Muscle layer of duodenum (tissue), 2 donors: Measurements from ENCODE around the gene AAGAB.

Experiments
- H3K27ac ChIP-seq: one replicate; pipeline ENCODE4 v1.7.0; 2013; ENCODE audit warnings: mild to moderate bottlenecking, low read length
- H3K27me3 ChIP-seq: one replicate; pipeline ENCODE4 v1.7.0; 2013; ENCODE audit warnings: low read depth, mild to moderate bottlenecking, control low read depth, low read length
- H3K36me3 ChIP-seq, 2 donors: one replicate each; pipeline ENCODE4 v1.7.0; 2013; ENCODE audit warnings: low read length in 2 of 2, control low read depth in 1 of 2, mild to moderate bottlenecking in 1 of 2; ENCODE audit not compliant: insufficient read depth in 2 of 2, control insufficient read depth in 1 of 2
- H3K4me1 ChIP-seq, 2 donors: one replicate each; pipeline ENCODE4 v1.7.0; 2013; ENCODE audit warnings: low read length in 2 of 2, mild to moderate bottlenecking in 2 of 2, control low read depth in 1 of 2, moderate library complexity in 1 of 2; ENCODE audit not compliant: insufficient read depth in 2 of 2, control insufficient read depth in 1 of 2
- H3K4me3 ChIP-seq, 2 donors: one replicate each; pipeline ENCODE4 v1.7.0; 2013; ENCODE audit warnings: low read length in 2 of 2, low read depth in 1 of 2, mild to moderate bottlenecking in 1 of 2
- H3K9me3 ChIP-seq, 2 donors: one replicate each; pipeline ENCODE4 v1.7.0; 2013; ENCODE audit warnings: low read length in 2 of 2, control low read depth in 1 of 2, mild to moderate bottlenecking in 1 of 2; ENCODE audit not compliant: control insufficient read depth in 1 of 2
- donor health status: healthy.

AAGAB gene

GRCh38 chr15:67166280-67167009 is 88.0 kb downstream of the AAGAB start:
- Histone ChIP-seq H3K9me3 (no peaks in the 10 kb centered on the region), H3K36me3 (peaks cover 24 to 29% of the 10 kb centered on the region in 2 donors), H3K27me3 (no peaks in the 10 kb centered on the region), H3K4me3 (no peak overlapping the region), H3K27ac (no peak overlapping the region), H3K4me1 (peaks cover 4 to 24% of the 10 kb centered on the region in 2 donors)

DNA sequence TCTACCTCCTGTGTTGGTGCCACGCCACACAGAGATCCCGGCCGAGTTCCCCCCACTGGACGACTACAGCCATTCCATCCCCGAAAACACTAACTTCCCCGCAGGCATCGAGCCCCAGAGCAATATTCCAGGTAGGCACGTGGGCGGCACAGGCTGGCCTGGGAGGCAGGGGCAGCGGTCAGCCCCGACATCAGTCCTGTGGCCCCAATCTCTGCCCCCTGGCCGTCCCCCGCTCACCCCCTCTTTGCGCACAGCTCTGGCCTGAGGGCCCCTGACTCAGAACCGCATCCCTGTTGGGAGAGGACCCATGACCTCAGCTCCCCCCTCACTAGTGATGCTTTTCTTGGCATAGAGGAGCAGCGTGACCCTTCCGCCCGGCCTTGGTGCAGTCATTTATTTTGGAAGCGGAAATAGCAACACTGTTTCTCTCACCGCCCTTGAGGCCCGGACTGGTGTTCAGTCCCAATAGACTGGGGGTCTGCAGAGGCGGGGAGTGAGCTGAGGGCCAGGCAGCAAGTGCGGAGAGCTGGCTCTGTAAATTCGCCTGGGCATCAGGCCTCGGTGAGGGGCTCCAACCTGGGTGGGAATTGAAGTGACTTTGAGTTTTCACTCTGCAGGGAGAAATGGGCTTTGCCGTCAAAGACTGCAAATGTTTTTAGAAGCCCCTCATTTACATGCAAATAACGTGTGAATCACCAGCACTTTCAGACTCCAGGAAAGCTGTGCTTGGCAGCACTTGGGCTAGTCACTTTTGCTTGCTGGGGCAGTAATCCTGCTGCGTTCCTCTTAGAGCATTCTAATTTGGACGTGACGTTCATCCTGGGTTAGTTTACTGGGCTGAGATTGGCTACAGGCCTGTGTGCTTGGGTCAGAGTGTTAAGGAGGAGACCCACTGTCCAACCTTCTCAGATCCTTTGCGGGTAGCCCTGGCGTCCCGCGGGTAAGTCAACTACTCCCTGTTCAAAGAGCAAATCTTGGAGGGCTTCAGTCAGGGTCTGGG is 88.9 kb downstream of the AAGAB start:
- Histone ChIP-seq H3K9me3 (no peaks in the 10 kb centered on the region), H3K27me3 (no peaks in the 10 kb centered on the region), H3K27ac (no peak overlapping the region), H3K4me3 (no peak overlapping the region), H3K4me1 (peaks cover 4 to 24% of the 10 kb centered on the region in 2 donors), H3K36me3 (peaks cover 15 to 25% of the 10 kb centered on the region in 2 donors)

- Histone ChIP-seq H3K27ac (no peak overlapping the region), H3K9me3 (no peaks in the 10 kb centered on the region), H3K27me3 (no peaks in the 10 kb centered on the region), H3K36me3 (peaks cover 8 to 25% of the 10 kb centered on the region in 2 donors), H3K4me3 (no peak overlapping the region), H3K4me1 (peaks cover 4 to 24% of the 10 kb centered on the region in 2 donors)
These were observed 89.6 kb downstream of the AAGAB start for GRCh38 chr15:67164811-67165253.

GRCh38 chr15:67164401-67164791 is 90.1 kb downstream of the AAGAB start:
- peaks cover 4 to 24% of the 10 kb centered on the region in 2 donors for H3K4me1 ChIP-seq
- no peaks in the 10 kb centered on the region for H3K9me3 ChIP-seq
- peaks cover 7 to 25% of the 10 kb centered on the region in 2 donors for H3K36me3 ChIP-seq
- no peak overlapping the region for H3K27ac ChIP-seq
- no peak overlapping the region for H3K4me3 ChIP-seq
- H3K27me3 ChIP-seq = no peaks in the 10 kb centered on the region

DNA sequence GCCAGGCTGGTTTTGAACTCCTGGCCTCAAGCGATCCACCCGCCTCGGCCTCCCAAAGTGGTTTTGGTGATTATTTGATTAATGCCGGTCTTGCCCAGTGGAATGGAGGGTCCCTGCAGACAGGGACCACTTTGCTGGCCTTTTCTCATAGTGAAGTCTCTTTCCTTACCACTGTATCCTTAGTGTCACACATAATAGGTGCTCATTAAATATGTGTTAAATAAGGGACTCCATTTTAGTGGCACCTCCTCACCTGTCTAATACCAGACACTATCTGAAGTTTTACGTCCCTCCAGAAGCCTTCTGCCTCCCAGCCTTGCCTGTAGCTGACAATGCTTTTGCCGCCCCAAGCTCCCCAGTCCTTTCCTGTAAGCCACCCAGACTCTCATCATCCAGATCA is 91.3 kb downstream of the AAGAB start:
- Histone ChIP-seq H3K27ac (no peak overlapping the region), H3K4me1 (peaks cover 4 to 24% of the 10 kb centered on the region in 2 donors), H3K36me3 (peaks cover 7 to 25% of the 10 kb centered on the region in 2 donors), H3K4me3 (no peak overlapping the region), H3K27me3 (no peaks in the 10 kb centered on the region), H3K9me3 (no peaks in the 10 kb centered on the region)

- peaks cover 4 to 21% of the 10 kb centered on the region in 2 donors for H3K36me3 ChIP-seq
- no peaks in the 10 kb centered on the region for H3K9me3 ChIP-seq
- H3K4me1 ChIP-seq = peaks cover 0 to 14% of the 10 kb centered on the region in 2 donors
- H3K27ac ChIP-seq = no peak overlapping the region
- H3K27me3 ChIP-seq = no peaks in the 10 kb centered on the region
- no peak overlapping the region for H3K4me3 ChIP-seq
These were observed 92.6 kb downstream of the AAGAB start for GRCh38 chr15:67161881-67162280.

DNA sequence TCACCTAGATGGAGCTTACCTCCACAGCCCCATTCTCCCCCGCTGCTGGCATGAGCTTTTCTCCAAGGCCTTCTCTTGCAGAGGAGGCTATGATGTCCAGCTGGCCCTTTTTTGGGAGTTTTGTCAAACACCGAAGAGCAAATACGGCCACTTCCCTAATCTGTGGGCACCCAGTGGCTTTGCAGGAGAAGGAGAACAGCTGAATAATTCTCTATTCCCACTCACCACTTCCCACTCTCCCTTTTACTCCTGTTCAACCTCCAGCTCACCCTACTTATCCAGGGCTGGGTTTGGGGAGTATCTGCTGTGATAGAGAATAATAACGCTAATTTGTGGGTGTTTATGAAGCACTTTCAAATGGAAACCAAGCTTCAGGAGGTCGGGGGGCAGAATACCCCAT is 93.0 kb downstream of the AAGAB start:
- peaks cover 0 to 13% of the 10 kb centered on the region in 2 donors for H3K4me1 ChIP-seq
- H3K27me3 ChIP-seq = no peaks in the 10 kb centered on the region
- peaks cover 0 to 16% of the 10 kb centered on the region in 2 donors for H3K36me3 ChIP-seq
- no peak overlapping the region for H3K27ac ChIP-seq
- no peak overlapping the region for H3K4me3 ChIP-seq
- H3K9me3 ChIP-seq = no peaks in the 10 kb centered on the region

DNA sequence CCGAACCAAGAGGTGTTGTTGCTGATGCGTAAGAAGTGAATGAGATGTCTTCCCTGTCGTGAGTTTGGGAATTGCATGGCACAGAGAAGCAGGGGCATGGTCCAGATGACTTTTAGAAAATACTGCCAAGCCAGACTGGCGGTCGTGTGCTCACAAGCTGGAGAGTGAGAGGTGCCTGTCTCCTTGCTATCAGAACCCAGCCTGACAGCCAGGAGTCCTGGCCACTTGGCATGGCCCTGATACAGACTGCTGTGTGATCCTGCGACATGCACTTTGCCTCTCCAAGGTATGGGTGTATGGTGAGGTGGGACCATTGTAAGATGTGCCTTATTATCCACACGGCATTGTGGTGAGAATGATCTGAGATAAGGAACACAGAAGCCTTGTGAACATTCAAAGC is 96.1 kb downstream of the AAGAB start:
- H3K36me3 ChIP-seq = no peaks in the 10 kb centered on the region
- H3K27ac ChIP-seq = peak overlapping the region; percentile 10
- no peaks in the 10 kb centered on the region for H3K4me1 ChIP-seq

DNA sequence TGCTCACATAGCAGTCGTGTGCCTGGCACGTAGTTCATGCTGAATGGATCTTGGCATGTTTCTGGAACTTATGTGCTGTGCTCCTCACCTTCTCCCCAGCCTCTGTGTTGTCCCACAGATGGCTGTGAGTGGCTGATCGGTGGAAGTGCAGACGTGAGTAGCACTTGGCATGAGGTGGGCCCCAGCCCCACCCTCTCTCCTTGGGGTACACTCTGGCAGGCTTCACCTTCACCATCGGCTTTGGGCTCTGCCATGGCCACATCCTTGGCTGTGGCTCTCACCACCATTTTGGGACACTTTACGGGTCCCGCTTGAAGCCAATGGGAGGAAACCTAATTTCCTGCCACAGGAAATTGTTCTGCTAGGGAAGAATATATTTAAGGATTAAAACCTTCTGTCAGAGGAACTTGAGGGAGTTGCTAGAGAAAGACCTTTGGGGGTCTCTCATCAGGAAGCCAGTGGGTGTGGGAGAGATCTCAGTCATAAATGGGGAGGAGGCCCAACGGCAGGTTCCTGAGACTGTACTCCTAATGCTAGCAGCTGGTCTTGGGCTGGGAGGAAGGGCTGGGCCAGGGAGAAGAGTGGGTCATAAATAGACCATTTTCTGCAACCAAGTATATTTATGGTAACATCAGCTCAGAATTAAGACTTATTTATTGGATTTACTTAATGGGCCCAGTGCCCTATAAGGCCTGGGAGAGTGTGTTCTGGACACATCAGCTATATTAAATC is 96.8 kb downstream of the AAGAB start:
- Histone ChIP-seq H3K4me1 (no peaks in the 10 kb centered on the region), H3K4me3 (no peak overlapping the region), H3K27me3 (no peaks in the 10 kb centered on the region), H3K36me3 (peaks cover 0 to 2% of the 10 kb centered on the region in 2 donors), H3K9me3 (no peaks in the 10 kb centered on the region), H3K27ac (peak overlapping the region; percentile 10)

More for the DNA sequence above, 96.1 kb downstream of the AAGAB start:
- Histone ChIP-seq H3K27me3 (no peaks in the 10 kb centered on the region), H3K4me3 (no peak overlapping the region), H3K9me3 (no peaks in the 10 kb centered on the region)

- no peak overlapping the region for H3K4me3 ChIP-seq
- H3K9me3 ChIP-seq = no peaks in the 10 kb centered on the region
- no peaks in the 10 kb centered on the region for H3K27me3 ChIP-seq
- no peaks in the 10 kb centered on the region for H3K4me1 ChIP-seq
- no peak overlapping the region for H3K27ac ChIP-seq
- H3K36me3 ChIP-seq = peaks cover 3 to 4% of the 10 kb centered on the region in 2 donors
These were observed 97.6 kb downstream of the AAGAB start for GRCh38 chr15:67156834-67157233.

DNA sequence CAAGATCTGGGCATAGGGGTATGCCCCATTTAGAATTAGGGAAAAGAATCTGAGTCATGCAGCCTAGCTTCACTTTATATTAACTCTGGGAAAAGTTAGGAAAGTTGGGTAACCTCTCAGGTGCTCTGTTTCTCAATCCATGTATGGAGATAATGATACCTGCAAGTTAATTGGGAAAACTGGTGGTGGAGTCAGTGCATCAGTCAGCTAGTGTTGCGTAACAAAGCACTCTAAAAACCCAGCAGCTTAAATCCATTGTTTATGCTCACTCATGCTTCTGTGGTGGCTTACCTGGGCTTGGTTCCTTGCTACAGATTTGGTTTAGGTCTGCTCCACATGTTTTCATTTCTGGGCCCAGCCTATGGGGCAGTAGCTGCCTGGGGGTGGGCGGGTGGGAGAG is 98.0 kb downstream of the AAGAB start:
- Histone ChIP-seq H3K4me3 (no peak overlapping the region), H3K36me3 (peaks cover 3 to 4% of the 10 kb centered on the region in 2 donors), H3K9me3 (no peaks in the 10 kb centered on the region), H3K4me1 (no peaks in the 10 kb centered on the region), H3K27me3 (no peaks in the 10 kb centered on the region), H3K27ac (no peak overlapping the region)
